NCI-H748 treated with DMSO at 0.1 percent for 48 hours (cell line): ENCODE data around the gene GABRA5.
"Not testable (repeated sequence)": the region's sequence is repeated elsewhere in the genome, so short reads cannot be mapped to it uniquely, and the experiment has no call there.

Source experiments
- DNase-seq: peaks from one replicate; lab custom pipeline; 2025; lab: John Stamatoyannopoulos, UW

The GABRA5 gene

GRCh38 chr15:26877831-26878230, 11.0 kb downstream of the GABRA5 start:
- DNase-seq: no peak

GRCh38 chr15:26879706-26880105, 12.8 kb downstream of the GABRA5 start:
- no peak for DNase-seq

DNA sequence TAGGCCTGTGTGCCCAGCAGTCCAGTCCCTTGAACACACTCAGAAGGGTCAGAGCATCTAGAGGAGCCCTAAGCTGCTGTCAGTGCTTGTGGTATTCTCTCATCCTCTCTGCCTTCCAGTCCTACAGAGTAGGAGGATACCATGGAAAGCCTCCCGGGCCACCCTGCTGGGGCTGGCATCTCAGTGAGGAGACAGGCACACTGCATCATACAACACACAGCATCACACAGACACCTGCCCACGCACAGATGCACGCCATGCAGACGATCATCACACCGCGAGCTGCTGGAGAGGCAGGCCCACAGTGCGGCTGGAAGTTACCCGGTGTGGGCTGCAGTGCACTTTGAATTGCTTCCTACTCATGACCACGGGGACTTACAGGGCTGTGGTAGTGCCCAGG, 15.2 kb downstream of the GABRA5 start:
- no peak for DNase-seq

DNA sequence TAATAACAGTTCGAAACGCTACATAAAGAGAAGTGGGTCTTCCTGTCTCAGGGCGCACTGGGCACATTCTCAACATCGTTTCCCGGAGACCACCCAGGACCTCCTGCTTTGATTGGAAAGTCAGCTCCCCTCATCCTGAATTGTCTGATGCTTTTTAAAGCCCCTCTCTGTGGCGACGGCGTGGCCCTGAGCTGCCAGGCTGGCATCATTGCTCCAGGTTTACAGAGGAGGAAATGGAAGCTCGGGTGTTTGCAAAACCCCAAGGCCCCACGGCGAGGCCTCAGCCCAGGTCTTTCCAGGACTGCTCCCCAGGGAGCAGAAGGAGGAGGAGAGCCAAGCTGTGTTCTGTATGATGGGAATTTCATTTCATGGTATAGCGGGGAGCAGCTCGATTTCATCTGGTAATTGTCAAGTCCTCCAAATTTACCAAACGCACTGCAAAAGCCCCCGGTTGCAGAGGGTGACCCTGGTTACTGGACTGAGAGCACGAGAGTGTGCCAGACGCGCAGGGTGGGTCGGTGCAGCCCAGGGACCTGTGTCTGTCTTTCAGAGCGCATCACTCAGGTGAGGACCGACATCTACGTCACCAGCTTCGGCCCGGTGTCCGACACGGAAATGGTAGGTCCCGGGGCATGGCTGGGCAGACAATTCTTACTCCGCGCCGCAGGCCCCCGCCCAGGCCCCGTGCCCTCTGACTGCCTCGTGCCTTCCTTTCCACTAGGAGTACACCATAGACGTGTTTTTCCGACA, 15.9 kb downstream of the GABRA5 start:
- no peak for DNase-seq

DNA sequence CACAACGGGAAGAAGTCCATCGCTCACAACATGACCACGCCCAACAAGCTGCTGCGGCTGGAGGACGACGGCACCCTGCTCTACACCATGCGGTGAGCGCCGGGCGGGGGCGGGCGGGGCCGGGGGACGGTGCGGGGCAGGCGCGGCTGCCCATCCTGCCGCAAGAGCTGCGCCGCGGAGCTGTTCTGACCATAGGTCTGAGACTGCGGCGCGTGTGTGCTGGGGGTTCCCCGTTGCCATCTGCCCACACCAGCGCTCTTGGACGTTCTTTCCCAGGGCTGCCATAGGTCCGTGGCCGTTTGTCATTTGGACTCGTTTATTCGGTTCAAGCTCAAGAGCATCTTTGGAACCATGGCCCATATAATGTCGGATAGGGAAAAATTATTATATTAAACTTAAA, 16.6 kb downstream of the GABRA5 start:
- DNase-seq: no peak

- no peak for DNase-seq
These were observed 19.7 kb downstream of the GABRA5 start for GRCh38 chr15:26886566-26886965.

- no peak for DNase-seq
These were observed 21.2 kb downstream of the GABRA5 start for GRCh38 chr15:26887926-26888666.

- no peak for DNase-seq
These were observed 21.9 kb downstream of the GABRA5 start for GRCh38 chr15:26888761-26889160.

- DNase-seq: peak; percentile 42
These were observed 22.5 kb downstream of the GABRA5 start for GRCh38 chr15:26889298-26889898.

GRCh38 chr15:26890451-26890850, 23.6 kb downstream of the GABRA5 start:
- no peak for DNase-seq

GRCh38 chr15:26890988-26891387, 24.1 kb downstream of the GABRA5 start:
- no peak for DNase-seq

- DNase-seq: peak; percentile 37
These were observed 24.8 kb downstream of the GABRA5 start for GRCh38 chr15:26891448-26892181.

- no peak for DNase-seq
These were observed 25.3 kb downstream of the GABRA5 start for GRCh38 chr15:26892182-26892518.

DNA sequence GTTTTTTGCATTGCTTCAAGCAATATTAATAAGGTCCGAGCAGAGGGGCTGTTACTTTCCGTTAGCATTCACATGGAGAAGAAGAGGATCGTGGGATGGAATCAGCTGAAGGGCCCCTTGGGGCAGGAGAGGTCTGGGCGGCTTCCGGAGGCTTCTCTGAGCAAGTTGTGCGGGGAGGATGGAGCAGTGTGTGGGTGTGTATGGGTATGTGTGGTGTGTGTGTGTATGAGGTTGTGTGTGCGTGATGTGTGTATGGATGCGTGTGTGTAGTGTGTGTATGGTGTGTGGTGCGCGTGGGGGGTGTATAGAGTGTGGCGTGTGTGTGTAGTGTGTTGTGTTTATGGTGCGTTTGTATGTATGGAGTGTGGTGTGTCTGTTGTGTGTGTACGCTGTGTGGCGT, 25.8 kb downstream of the GABRA5 start:
- DNase-seq: no peak

DNA sequence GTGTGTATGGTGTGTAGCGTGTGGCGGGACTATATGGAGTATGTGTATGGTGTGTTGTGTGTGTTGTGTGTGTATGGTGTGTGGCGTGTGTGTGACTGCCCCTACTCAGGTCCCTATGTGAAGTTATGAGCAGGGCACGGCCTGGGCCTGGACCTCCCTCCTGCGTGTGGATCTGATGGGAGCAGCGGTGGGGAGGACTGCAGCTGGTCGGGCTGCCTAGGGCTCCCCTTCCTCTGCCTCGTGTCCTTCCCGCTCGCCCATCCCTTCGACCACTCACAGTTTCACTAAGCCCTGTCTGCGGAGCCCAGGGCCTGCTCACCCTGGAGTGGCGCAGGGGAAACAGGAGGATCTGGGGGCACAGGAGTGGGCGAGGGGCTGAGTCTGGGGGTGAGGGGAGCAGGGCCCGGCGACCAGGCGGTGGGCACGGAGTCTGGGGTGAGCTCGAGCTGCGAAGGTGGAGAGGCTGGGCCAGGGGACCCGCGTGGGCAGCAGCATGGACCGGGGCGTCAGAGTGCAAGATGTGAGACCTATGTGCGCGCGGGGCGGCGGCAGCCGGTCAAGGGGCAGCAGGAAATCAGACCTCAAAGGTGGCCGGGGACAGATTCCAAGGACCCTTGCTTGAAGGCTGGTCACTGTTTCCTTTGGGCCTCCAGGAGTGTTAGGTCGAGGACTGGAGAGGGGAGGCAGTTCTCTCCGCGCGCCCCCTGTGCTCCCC, 26.6 kb downstream of the GABRA5 start:
- DNase-seq: no peak

GRCh38 chr15:26894181-26894580, 27.3 kb downstream of the GABRA5 start:
- DNase-seq: no peak

DNA sequence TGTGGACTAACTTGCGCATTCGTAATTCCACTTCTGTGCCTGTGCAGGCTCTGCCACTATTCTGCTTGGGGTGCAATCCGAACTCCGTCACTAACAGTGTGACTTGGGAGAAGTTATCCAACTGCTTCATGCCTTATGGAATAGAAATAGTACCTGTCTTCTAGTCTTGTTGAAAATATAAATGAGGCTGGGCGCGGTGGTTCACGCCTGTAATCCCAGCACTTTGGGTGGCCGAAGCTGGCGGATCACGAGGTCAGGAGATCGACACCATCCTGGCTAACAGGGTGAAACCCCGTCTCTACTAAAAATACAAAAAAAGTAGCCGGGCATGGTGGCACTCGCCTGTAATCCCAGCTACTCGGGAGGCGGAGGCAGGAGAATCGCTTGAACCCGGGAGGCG, 28.5 kb downstream of the GABRA5 start:
- DNase-seq: not testable (repeated sequence)

- no peak for DNase-seq
These were observed 32.8 kb downstream of the GABRA5 start for GRCh38 chr15:26899658-26900057.

DNA sequence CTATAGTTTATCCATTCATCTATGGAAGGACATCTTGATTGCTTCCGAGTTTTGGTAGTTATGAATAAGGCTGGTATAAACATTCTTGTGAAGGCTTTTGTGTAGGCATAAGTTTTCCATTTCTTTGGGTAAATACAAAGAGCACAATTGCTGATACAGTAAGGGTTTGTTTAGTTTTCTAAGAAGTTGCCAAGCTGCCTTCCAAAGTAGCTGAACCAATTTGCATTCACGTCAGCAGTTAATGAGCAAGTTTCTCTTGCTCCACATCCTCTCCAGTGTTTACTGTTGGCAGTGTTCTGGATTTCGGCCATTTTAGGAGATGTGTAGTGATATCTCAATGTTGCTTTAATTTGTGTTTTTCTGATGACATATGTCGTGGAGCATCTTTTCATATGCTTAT, 34.2 kb downstream of the GABRA5 start:
- DNase-seq: no peak

- DNase-seq: no peak
These were observed 43.9 kb downstream of the GABRA5 start for GRCh38 chr15:26910715-26911114.

GRCh38 chr15:26921433-26921832, 54.6 kb downstream of the GABRA5 start:
- no peak for DNase-seq

- no peak for DNase-seq
These were observed 59.2 kb downstream of the GABRA5 start for GRCh38 chr15:26926081-26926480.
